C4-2B (cell line): ENCODE data around the gene PIAS1.

Source experiments
- ZFX ChIP-seq: fragments of 450-650 bp; IDR thresholded peaks from 2 replicates; pipeline ENCODE4 v1.6.1; 2017
- TF ChIP-seq, protein P1 (sequence below): fragments of 450-650 bp; conservative IDR thresholded peaks from 2 replicates; pipeline ENCODE4 v1.5.1; 2017; ENCODE audit warnings: mild to moderate bottlenecking

GRCh38 chr15:68042855-68043222 is 11.3 kb upstream of the PIAS1 start:
- TF ChIP-seq, protein P1, sequence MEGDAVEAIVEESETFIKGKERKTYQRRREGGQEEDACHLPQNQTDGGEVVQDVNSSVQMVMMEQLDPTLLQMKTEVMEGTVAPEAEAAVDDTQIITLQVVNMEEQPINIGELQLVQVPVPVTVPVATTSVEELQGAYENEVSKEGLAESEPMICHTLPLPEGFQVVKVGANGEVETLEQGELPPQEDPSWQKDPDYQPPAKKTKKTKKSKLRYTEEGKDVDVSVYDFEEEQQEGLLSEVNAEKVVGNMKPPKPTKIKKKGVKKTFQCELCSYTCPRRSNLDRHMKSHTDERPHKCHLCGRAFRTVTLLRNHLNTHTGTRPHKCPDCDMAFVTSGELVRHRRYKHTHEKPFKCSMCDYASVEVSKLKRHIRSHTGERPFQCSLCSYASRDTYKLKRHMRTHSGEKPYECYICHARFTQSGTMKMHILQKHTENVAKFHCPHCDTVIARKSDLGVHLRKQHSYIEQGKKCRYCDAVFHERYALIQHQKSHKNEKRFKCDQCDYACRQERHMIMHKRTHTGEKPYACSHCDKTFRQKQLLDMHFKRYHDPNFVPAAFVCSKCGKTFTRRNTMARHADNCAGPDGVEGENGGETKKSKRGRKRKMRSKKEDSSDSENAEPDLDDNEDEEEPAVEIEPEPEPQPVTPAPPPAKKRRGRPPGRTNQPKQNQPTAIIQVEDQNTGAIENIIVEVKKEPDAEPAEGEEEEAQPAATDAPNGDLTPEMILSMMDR = no peak
- no peak for TF ChIP-seq ZFX
